Measurements from ENCODE around the gene HDAC4.

DNA sequence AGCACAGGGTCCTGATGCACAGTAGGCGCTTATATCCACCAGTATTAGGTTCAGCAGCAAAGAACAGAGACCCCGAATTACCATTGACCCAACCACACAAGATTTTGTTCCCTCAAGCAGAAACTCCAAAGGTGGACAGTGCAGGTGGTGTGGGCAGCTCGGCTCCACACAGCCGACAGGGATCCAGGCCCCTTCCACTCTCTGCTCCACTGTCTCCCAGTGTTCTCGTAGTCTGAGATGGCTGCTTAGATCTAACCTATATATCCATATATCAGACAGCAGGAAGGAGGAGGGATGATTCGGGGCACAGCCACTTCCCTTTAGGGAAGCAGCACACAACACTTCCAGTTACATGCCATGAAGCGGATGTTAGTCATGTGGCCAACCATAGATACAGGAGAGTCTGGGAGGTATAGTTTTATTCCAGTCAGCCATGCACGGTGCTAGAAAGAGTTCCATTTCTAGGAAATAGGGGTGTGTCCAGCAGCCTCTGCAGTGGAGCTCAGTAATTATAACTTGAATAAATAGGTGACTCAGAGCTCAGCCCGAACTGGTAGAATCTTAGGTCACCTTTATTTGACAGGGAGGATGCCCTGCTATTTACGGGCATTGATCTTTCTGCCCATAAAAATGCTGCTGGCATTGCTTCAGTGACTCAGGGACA, 394.1 kb downstream of the HDAC4 start:
- no peak for TF ChIP-seq GATA2 (IDR thresholded peaks at IDR 0.05; ENCODE audit: low read depth, low read length)
- TF ChIP-seq GATA3 (IDR thresholded peaks at IDR 0.05; ENCODE audit: low read depth, low read length) = no peak

Data from SH-SY5Y (cell line).